HepG2 (cell line): Measurements from ENCODE around the gene MSI2. TPM values are rescaled to one million over a fixed set of nuclear protein-coding genes. Genes with fewer than 3 reads are reported as not detected.

Experiments used
- ATAC-seq: fragments of 200-7000 bp; cut with Tn5 transposase; 3 replicates; pipeline ENCODE4 v1.9.1; 2020; ENCODE audit warnings: mild to moderate bottlenecking, moderate library complexity
- BruUV-seq: library from RNA; stranded (reverse); fragments of 400-500 nt; replicated peaks from 2 replicates; lab custom pipeline; 2021; lab: Mats Ljungman, UMichigan
- CTCF ChIA-PET: fragments of 300-600 bp; formaldehyde crosslinking; extraction: SDS; loops from one replicate; lab custom pipeline; 2021; ENCODE audit warnings: low total read pairs, inconsistent platforms, low intra/inter-chr PET ratio; lab: Yijun Ruan, JAX
- POLR2A ChIA-PET: fragments of 350-600 bp; sonication (Branson Sonifier 250); formaldehyde crosslinking; loops from one replicate; lab custom pipeline; 2020; ENCODE audit warnings: antibody characterized with exemption, inconsistent platforms; lab: Yijun Ruan, JAX
- DNase-seq: peaks from one replicate; pipeline ENCODE4 v3.0.0-alpha.2; 2015; ENCODE audit warnings: low spot score
- FAIRE-seq: peaks from 3 replicates; lab custom pipeline; 2011; peaks lifted over from hg19 to GRCh38; lab: Jason Lieb, UNC
- H2AFZ ChIP-seq: one replicate; pipeline ENCODE4 v1.6.1; 2011; ENCODE audit warnings: low read length, inconsistent platforms
- H3K27ac ChIP-seq: fragments of 300-600 bp; 3 replicates; pipeline ENCODE4 v1.8.0; 2011; ENCODE audit warnings: mixed run types, mild to moderate bottlenecking, mixed read lengths, low read length, inconsistent platforms; ENCODE audit not compliant: insufficient read depth; ENCODE audit errors: extremely low read length
- H3K27me3 ChIP-seq, 2 experiments: fragments of 200-600 bp in 1 of 2; 2 replicates in 1 of 2; 3 replicates in 1 of 2; pipeline versions ENCODE4 v1.6.0 to v1.8.0; 2011; ENCODE audit warnings: low read length in 2 of 2, mild to moderate bottlenecking in 2 of 2, moderate library complexity in 2 of 2, inconsistent platforms in 1 of 2; ENCODE audit not compliant: insufficient read depth in 2 of 2, control insufficient read depth in 1 of 2
- H3K36me3 ChIP-seq, 2 experiments: fragments of 200-600 bp in 1 of 2; replicated peaks in 1 of 2; 2 replicates in 1 of 2; 3 replicates in 1 of 2; pipeline versions ENCODE4 v1.5.1 to v1.8.0; 2011; ENCODE audit warnings: low read length in 2 of 2, inconsistent platforms in 1 of 2; ENCODE audit not compliant: insufficient read depth in 2 of 2, control insufficient read depth in 1 of 2
- H3K4me1 ChIP-seq: 2 replicates; pipeline ENCODE4 v1.5.1; 2012; ENCODE audit warnings: low read length, inconsistent platforms; ENCODE audit not compliant: insufficient read depth
- H3K4me2 ChIP-seq: 2 replicates; pipeline ENCODE4 v1.6.0; 2011; ENCODE audit warnings: low read depth, low read length, inconsistent platforms
- H3K4me3 ChIP-seq, 3 experiments: fragments of 200-600 bp in 1 of 3; sonication (generic), shearing (Covaris generic) in 1 of 3; replicated peaks in 1 of 3; 2 replicates each; pipeline ENCODE4 v1.5.1; 2011 to 2016; ENCODE audit warnings: low read length in 3 of 3, inconsistent platforms in 2 of 3, low read depth in 2 of 3, mild to moderate bottlenecking in 2 of 3, control low read depth in 1 of 3, mixed read lengths in 1 of 3; ENCODE audit not compliant: insufficient read depth in 1 of 3
- H3K79me2 ChIP-seq: one replicate; pipeline ENCODE4 v1.6.1; 2011; ENCODE audit warnings: low read length, inconsistent platforms; ENCODE audit not compliant: insufficient read depth
- H3K9ac ChIP-seq: 2 replicates; pipeline ENCODE4 v1.6.0; 2011; ENCODE audit warnings: mild to moderate bottlenecking, low read depth, low read length, inconsistent platforms; ENCODE audit not compliant: insufficient read depth
- H3K9me3 ChIP-seq: 2 replicates; pipeline ENCODE4 v1.5.1; 2012; ENCODE audit warnings: mild to moderate bottlenecking, low read length
- H4K20me1 ChIP-seq: 2 replicates; pipeline ENCODE4 v1.6.0; 2011; ENCODE audit warnings: inconsistent platforms, mild to moderate bottlenecking, low read length, moderate library complexity; ENCODE audit not compliant: insufficient read depth
- ARNT ChIP-seq: fragments of 450-650 bp; IDR thresholded peaks from 2 replicates; pipeline ENCODE4 v1.6.1; 2017
- ATF5 ChIP-seq: sonication (generic); formaldehyde crosslinking; IDR thresholded peaks from 2 replicates; pipeline ENCODE4 v1.4.0; 2020; ENCODE audit warnings: mild to moderate bottlenecking, low read depth, missing genetic modification reagents
- GLI4 ChIP-seq: sonication (generic); formaldehyde crosslinking; IDR thresholded peaks from 2 replicates; pipeline ENCODE4 v1.5.1; 2020; ENCODE audit warnings: missing genetic modification reagents, mild to moderate bottlenecking, moderate library complexity, borderline replicate concordance
- HHEX ChIP-seq: IDR thresholded peaks from 2 replicates; pipeline ENCODE4 v1.6.1; 2016; ENCODE audit warnings: control low read depth
- IKZF1 ChIP-seq: fragments of 450-650 bp; IDR thresholded peaks from 2 replicates; pipeline ENCODE4 v1.7.1; 2016
- LCORL ChIP-seq, 2 experiments: fragments of 450-650 bp in 1 of 2; sonication (generic) in 1 of 2; formaldehyde crosslinking in 1 of 2; IDR thresholded peaks; 2 replicates each; pipeline versions ENCODE4 v1.5.0 to v1.6.1; 2017 to 2020; ENCODE audit warnings: antibody characterized with exemption in 1 of 2, missing genetic modification reagents in 1 of 2
- PHB2 ChIP-seq: fragments of 450-650 bp; IDR thresholded peaks from 2 replicates; pipeline ENCODE4 v1.6.1; 2018; ENCODE audit not compliant: partially characterized antibody
- UBTF ChIP-seq: sonication (generic); formaldehyde crosslinking; IDR thresholded peaks from 2 replicates; pipeline ENCODE4 v1.4.0; 2020; ENCODE audit warnings: mild to moderate bottlenecking, missing genetic modification reagents
- ZNF329 ChIP-seq: sonication (generic); formaldehyde crosslinking; IDR thresholded peaks from 2 replicates; pipeline ENCODE4 v1.9.0; 2021; ENCODE audit warnings: low read depth, mild to moderate bottlenecking, missing genetic modification reagents
- WGBS: methylation state at CpG from one replicate; pipeline ENCODE4 v1.1.6; 2017; ENCODE audit warnings: low lambda C conversion rate; 5-methylcytosine and 5-hydroxymethylcytosine counted together
- in situ Hi-C: cut with HindIII; loops from 2 replicates; pipeline ENCODE4 v1.10.0; 2017; ENCODE audit warnings: low pct_unique_long_range_greater_than_20kb; ENCODE audit not compliant: extremely low pct_ligation_motif_present
- intact Hi-C: fragments of 100-400 bp; cut with micrococcal nuclease; formaldehyde crosslinking; loops from one replicate; pipeline ENCODE4 v1.10.0; 2022; ENCODE audit not compliant: unreplicated experiment
- polyA plus RNA-seq, 8 experiments: library from polyadenylated mRNA; depleted of rRNA in 3 of 8; stranded (reverse) in 7 of 8; unstranded in 1 of 8; fragments of >200 nt; fragmentation: Illumina TruSeq in 4 of 8; extraction: Trizol in 4 of 8; gene quantifications; 2 replicates each; pipeline versions ENCODE4 v1.2.1 to v1.2.3, GENCODE V29; 2011 to 2016; ENCODE audit warnings: low read depth in 4 of 8, missing spikeins in 1 of 8, mixed read lengths in 1 of 8; ENCODE audit not compliant: insufficient read depth in 1 of 8
- total RNA-seq, 5 experiments: library from RNA; depleted of rRNA; stranded (reverse); fragments of >200 nt; fragmentation: Illumina TruSeq; extraction: Trizol; gene quantifications; 2 replicates each; pipeline ENCODE4 v1.2.3, GENCODE V29; 2016; ENCODE audit warnings: low read depth in 1 of 5
- TF ChIP-seq, protein P1 (sequence below): sonication (generic); formaldehyde crosslinking; IDR thresholded peaks from 2 replicates; pipeline ENCODE4 v1.8.0; 2023; ENCODE audit warnings: mild to moderate bottlenecking, missing genetic modification reagents
- TF ChIP-seq, protein P2 (sequence below): sonication (generic); formaldehyde crosslinking; IDR thresholded peaks from 2 replicates; pipeline ENCODE4 v1.5.1; 2020; ENCODE audit warnings: mild to moderate bottlenecking, missing genetic modification reagents

Gene MSI2
- total and polyA plus RNA-seq, 2 of the 13 experiments (the other 11 are each of a cell fraction or from before 2014, with no cell fraction given), result 77.5 to 78.4 TPM

GRCh38 chr17:57467226-57467625, 210.9 kb downstream of the MSI2 start:
- TF ChIP-seq ATF5 (CRISPR knock-in tag) (no peak), PHB2 (peak; percentile 78), ZNF329 (CRISPR knock-in tag) (no peak), LCORL (IDR thresholded peaks at IDR 0.05) (no peak), LCORL (CRISPR knock-in tag; IDR thresholded peaks at IDR 0.05) (no peak), GLI4 (CRISPR knock-in tag) (no peak), HHEX (no peak), ARNT (peak; percentile 30; the same call in 1 of the 2 replicates), UBTF (no peak), IKZF1 (0 out of 2 replicates have a peak, but pooled peaks have one; percentile 39)
- TF ChIP-seq, protein P1, sequence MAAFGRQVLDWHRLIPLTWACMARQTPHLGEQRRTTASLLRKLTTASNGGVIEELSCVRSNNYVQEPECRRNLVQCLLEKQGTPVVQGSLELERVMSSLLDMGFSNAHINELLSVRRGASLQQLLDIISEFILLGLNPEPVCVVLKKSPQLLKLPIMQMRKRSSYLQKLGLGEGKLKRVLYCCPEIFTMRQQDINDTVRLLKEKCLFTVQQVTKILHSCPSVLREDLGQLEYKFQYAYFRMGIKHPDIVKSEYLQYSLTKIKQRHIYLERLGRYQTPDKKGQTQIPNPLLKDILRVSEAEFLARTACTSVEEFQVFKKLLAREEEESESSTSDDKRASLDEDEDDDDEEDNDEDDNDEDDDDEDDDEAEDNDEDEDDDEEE, result no peak
- TF ChIP-seq, protein P2, sequence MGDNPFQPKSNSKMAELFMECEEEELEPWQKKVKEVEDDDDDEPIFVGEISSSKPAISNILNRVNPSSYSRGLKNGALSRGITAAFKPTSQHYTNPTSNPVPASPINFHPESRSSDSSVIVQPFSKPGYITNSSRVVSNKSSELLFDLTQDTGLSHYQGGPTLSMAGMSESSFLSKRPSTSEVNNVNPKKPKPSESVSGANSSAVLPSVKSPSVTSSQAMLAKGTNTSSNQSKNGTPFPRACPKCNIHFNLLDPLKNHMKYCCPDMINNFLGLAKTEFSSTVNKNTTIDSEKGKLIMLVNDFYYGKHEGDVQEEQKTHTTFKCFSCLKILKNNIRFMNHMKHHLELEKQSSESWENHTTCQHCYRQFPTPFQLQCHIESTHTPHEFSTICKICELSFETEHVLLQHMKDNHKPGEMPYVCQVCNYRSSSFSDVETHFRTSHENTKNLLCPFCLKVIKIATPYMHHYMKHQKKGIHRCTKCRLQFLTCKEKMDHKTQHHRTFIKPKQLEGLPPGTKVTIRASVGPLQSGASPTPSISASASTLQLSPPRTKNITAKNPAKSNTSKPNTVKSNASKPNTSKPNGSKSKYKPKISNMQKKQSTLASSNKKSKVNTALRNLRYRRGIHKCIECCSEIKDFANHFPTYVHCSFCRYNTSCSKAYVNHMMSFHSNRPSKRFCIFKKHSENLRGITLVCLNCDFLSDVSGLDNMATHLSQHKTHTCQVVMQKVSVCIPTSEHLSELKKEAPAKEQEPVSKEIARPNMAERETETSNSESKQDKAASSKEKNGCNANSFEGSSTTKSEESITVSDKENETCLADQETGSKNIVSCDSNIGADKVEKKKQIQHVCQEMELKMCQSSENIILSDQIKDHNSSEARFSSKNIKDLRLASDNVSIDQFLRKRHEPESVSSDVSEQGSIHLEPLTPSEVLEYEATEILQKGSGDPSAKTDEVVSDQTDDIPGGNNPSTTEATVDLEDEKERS (CRISPR knock-in tag), result no peak
- Histone ChIP-seq H3K9me3 (no peaks in the 10 kb centered on the region), H4K20me1 (no peaks in the 10 kb centered on the region), H3K36me3 (peaks cover 0 to 3% of the 10 kb centered on the region in 2 experiments; a peak in 1 of 5 replicates), H3K4me3 (no peak overlapping the region), H3K9ac (no peak overlapping the region), H3K4me2 (no peak overlapping the region), H3K79me2 (peaks cover 3% of the 10 kb centered on the region), H2AFZ (no peak overlapping the region), H3K27me3 (no peaks in the 10 kb centered on the region), H3K4me1 (peaks cover 62% of the 10 kb centered on the region), H3K27ac (no peak overlapping the region)
- intact Hi-C loops (no loop called here), in situ Hi-C loops (no loop called here)
- BruUV-seq, result no TSS peak
- no peak for ATAC-seq
- POLR2A ChIA-PET, result interaction anchor here (1.4 kb wide), 1 partner anchor 50 kb away, joined by 5 read pairs; no protein-coding TSS in a partner anchor
- DNase-seq, result no peak
- CTCF ChIA-PET, result no interaction called here
- no peak for FAIRE-seq
- WGBS, result 95% methylated on average over 4 of the region's 4 CpGs
